SU-DHL-6 (cell line): Measurements from ENCODE around the gene SHOX.
"Not testable (repeated sequence)": the region's sequence is repeated elsewhere in the genome, so short reads cannot be mapped to it uniquely, and the experiment has no call there.

Experiments used
- H2AFZ ChIP-seq: fragments of 200-600 bp; sonication (generic); 2 replicates; pipeline ENCODE4 v1.6.1; 2014; ENCODE audit warnings: low read depth, mild to moderate bottlenecking, moderate library complexity, mixed read lengths, antibody characterized with exemption, low read length; ENCODE audit not compliant: severe bottlenecking
- H3F3A ChIP-seq: fragments of 200-600 bp; shearing (Covaris generic); 2 replicates; pipeline ENCODE4 v1.6.0; 2016; ENCODE audit warnings: antibody characterized with exemption, mild to moderate bottlenecking; ENCODE audit not compliant: insufficient read depth
- H3K27ac ChIP-seq: fragments of 200-600 bp; sonication (generic); 2 replicates; pipeline ENCODE4 v1.5.1; 2016; ENCODE audit warnings: low read depth, mild to moderate bottlenecking, low read length, moderate library complexity, mixed read lengths
- H3K27me3 ChIP-seq: fragments of 200-600 bp; sonication (generic), shearing (Covaris generic); 2 replicates; pipeline ENCODE4 v1.6.0; 2014; ENCODE audit warnings: mild to moderate bottlenecking, low read length
- H3K36me3 ChIP-seq: fragments of 200-600 bp; sonication (generic); 2 replicates; pipeline ENCODE4 v1.6.1; 2014; ENCODE audit warnings: mild to moderate bottlenecking, low read length, mixed read lengths
- H3K4me2 ChIP-seq: fragments of 300-600, 200-600 bp; shearing (Covaris generic), sonication (generic); 2 replicates; pipeline ENCODE4 v1.6.0; 2014; ENCODE audit warnings: low read length, low read depth, mild to moderate bottlenecking; ENCODE audit not compliant: poor library complexity, severe bottlenecking
- H3K4me3 ChIP-seq: fragments of 200-600 bp; sonication (generic); 2 replicates; pipeline ENCODE4 v1.5.1; 2014; ENCODE audit warnings: antibody characterized with exemption, low read length, mild to moderate bottlenecking, mixed read lengths; ENCODE audit not compliant: insufficient read depth, poor library complexity, severe bottlenecking
- H3K79me2 ChIP-seq: fragments of 200-600 bp; sonication (generic); 2 replicates; pipeline ENCODE4 v1.6.1; 2014; ENCODE audit warnings: mild to moderate bottlenecking, low read length, moderate library complexity; ENCODE audit not compliant: insufficient read depth
- H3K9ac ChIP-seq: fragments of 200-600 bp; sonication (generic); 2 replicates; pipeline ENCODE4 v1.7.0; 2014; ENCODE audit warnings: mild to moderate bottlenecking, low read length
- H3K9me2 ChIP-seq: fragments of 200-600 bp; sonication (generic); replicated peaks from 2 replicates; pipeline ENCODE4 v1.6.1; 2014; ENCODE audit warnings: low read length; ENCODE audit not compliant: insufficient read depth
- H3K9me3 ChIP-seq: fragments of 200-600 bp; sonication (generic); 2 replicates; pipeline ENCODE4 v1.6.1; 2014; ENCODE audit warnings: low read length, mixed read lengths; ENCODE audit not compliant: insufficient read depth
- H4K20me1 ChIP-seq: fragments of 200-600 bp; sonication (generic); 2 replicates; pipeline ENCODE4 v1.6.1; 2014; ENCODE audit warnings: low read depth, mild to moderate bottlenecking, antibody characterized with exemption, low read length, moderate library complexity, mixed read lengths
- EZH2phosphoT487 ChIP-seq: fragments of 200-600 bp; sonication (generic), shearing (Covaris generic); conservative IDR thresholded peaks from 2 replicates; pipeline ENCODE4 v1.6.1; 2018; ENCODE audit warnings: mild to moderate bottlenecking, antibody characterized with exemption, low read length, moderate library complexity, mixed read lengths
- TF ChIP-seq, protein P1 (sequence below): fragments of 200-600 bp; sonication (generic); IDR thresholded peaks from one replicate; pipeline ENCODE4 v1.5.1; 2017; ENCODE audit warnings: antibody characterized with exemption, mild to moderate bottlenecking, low read length, moderate library complexity; ENCODE audit not compliant: insufficient read depth, poor library complexity, severe bottlenecking

SHOX gene

DNA sequence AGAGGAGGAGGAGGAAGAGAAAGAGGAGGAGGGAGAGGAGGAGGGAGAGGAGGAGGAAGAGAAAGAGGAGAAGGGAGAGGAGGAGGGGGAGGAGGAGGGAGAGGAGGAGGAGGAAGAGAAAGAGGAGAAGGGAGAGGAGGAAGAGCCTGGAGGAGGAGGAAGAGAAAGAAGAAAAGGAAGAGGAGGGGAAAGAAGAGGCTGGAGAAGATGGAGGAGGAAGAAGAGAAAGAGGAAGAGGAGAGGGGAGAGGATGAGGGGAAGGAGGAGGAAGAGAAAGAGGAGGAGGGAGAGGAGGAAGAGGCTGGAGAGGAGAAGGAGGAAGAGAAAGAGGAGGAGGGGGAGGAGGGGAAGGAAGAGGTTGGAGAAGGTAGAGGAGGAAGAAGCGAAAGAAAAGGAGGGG lies 46.0 kb upstream of the SHOX start:
- H3K36me3 ChIP-seq: no peaks in the 10 kb centered on the region
- no peaks in the 10 kb centered on the region for H4K20me1 ChIP-seq
- no peak for TF ChIP-seq EZH2phosphoT487
- TF ChIP-seq, protein P1, sequence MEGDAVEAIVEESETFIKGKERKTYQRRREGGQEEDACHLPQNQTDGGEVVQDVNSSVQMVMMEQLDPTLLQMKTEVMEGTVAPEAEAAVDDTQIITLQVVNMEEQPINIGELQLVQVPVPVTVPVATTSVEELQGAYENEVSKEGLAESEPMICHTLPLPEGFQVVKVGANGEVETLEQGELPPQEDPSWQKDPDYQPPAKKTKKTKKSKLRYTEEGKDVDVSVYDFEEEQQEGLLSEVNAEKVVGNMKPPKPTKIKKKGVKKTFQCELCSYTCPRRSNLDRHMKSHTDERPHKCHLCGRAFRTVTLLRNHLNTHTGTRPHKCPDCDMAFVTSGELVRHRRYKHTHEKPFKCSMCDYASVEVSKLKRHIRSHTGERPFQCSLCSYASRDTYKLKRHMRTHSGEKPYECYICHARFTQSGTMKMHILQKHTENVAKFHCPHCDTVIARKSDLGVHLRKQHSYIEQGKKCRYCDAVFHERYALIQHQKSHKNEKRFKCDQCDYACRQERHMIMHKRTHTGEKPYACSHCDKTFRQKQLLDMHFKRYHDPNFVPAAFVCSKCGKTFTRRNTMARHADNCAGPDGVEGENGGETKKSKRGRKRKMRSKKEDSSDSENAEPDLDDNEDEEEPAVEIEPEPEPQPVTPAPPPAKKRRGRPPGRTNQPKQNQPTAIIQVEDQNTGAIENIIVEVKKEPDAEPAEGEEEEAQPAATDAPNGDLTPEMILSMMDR: no peak
- H3F3A ChIP-seq: no peaks in the 10 kb centered on the region
- no peak overlapping the region for H2AFZ ChIP-seq
- no peak overlapping the region for H3K9ac ChIP-seq
- no peak overlapping the region for H3K4me3 ChIP-seq
- no peaks in the 10 kb centered on the region for H3K9me3 ChIP-seq
- H3K9me2 ChIP-seq: no peaks in the 10 kb centered on the region
- H3K79me2 ChIP-seq: no peaks in the 10 kb centered on the region
- no peak overlapping the region for H3K4me2 ChIP-seq
- H3K27ac ChIP-seq: no peak overlapping the region
- no peaks in the 10 kb centered on the region for H3K27me3 ChIP-seq

DNA sequence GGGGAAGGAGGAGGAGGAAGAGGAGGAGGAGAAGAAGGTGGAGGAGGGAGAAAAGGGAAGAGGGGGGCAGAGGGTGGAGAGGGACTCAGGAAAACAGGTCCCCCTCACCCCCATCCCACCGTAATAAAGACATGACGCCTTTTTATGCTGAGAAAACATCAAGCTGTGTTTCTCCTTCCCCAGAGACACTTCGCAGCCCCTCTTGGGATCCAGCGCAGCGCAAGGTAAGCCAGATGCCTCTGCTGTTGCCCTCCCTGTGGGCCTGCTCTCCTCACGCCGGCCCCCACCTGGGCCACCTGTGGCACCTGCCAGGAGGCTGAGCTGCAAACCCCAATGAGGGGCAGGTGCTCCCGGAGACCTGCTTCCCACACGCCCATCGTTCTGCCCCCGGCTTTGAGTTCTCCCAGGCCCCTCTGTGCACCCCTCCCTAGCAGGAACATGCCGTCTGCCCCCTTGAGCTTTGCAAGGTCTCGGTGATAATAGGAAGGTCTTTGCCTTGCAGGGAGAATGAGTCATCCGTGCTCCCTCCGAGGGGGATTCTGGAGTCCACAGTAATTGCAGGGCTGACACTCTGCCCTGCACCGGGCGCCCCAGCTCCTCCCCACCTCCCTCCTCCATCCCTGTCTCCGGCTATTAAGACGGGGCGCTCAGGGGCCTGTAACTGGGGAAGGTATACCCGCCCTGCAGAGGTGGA lies 45.3 kb upstream of the SHOX start:
- no peak overlapping the region for H3K4me3 ChIP-seq
- H3K79me2 ChIP-seq: no peaks in the 10 kb centered on the region
- H4K20me1 ChIP-seq: no peaks in the 10 kb centered on the region
- H3K36me3 ChIP-seq: no peaks in the 10 kb centered on the region
- H3K27me3 ChIP-seq: no peaks in the 10 kb centered on the region
- H3K9ac ChIP-seq: no peak overlapping the region
- H3K9me2 ChIP-seq: no peaks in the 10 kb centered on the region
- no peaks in the 10 kb centered on the region for H3K9me3 ChIP-seq
- H3K27ac ChIP-seq: no peak overlapping the region
- no peaks in the 10 kb centered on the region for H3F3A ChIP-seq
- no peak overlapping the region for H2AFZ ChIP-seq
- H3K4me2 ChIP-seq: no peak overlapping the region
- TF ChIP-seq, protein P1: no peak
- no peak for TF ChIP-seq EZH2phosphoT487

DNA sequence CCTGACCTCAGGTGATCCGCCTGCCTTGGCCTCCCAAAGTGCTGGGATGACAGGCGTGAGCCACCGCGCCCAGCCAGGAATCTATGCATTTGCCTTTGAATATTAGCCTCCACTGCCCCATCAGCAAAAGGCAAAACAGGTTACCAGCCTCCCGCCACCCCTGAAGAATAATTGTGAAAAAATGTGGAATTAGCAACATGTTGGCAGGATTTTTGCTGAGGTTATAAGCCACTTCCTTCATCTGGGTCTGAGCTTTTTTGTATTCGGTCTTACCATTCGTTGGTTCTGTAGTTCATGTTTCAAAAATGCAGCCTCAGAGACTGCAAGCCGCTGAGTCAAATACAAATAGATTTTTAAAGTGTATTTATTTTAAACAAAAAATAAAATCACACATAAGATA lies 44.2 kb upstream of the SHOX start:
- Histone ChIP-seq H3K4me2 (no peak overlapping the region), H3K36me3 (no peaks in the 10 kb centered on the region), H3K27me3 (no peaks in the 10 kb centered on the region), H3K9me3 (no peaks in the 10 kb centered on the region), H3F3A (no peaks in the 10 kb centered on the region), H3K4me3 (no peak overlapping the region), H2AFZ (no peak overlapping the region), H3K9ac (no peak overlapping the region), H3K79me2 (no peaks in the 10 kb centered on the region), H3K9me2 (no peaks in the 10 kb centered on the region), H4K20me1 (no peaks in the 10 kb centered on the region), H3K27ac (no peak overlapping the region)
- no peak for TF ChIP-seq EZH2phosphoT487

DNA sequence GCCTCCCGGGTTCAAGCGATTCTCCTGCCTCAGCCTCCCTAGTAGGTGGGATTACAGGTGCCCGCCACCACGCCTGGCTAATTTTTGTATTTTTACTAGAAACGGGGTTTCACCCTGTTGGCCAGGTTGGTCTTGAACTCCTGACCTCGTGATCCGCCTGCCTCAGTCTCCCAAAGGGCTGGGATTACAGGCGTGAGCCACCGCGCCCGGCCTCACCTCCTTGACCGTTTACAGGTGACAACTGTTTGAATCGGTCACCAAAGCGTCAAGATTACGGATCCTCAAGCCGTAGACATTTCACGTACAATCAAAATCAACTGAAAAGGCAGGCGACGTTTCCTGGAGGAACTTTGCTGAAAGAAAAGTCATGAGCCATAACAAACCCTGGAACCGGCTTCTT lies 41.3 kb upstream of the SHOX start:
- not testable (repeated sequence) for H3F3A ChIP-seq, H2AFZ ChIP-seq, H3K4me2 ChIP-seq, H3K9ac ChIP-seq, H3K36me3 ChIP-seq, H3K27me3 ChIP-seq, H3K4me3 ChIP-seq, H3K9me2 ChIP-seq, H3K79me2 ChIP-seq, H3K27ac ChIP-seq, H3K9me3 ChIP-seq, H4K20me1 ChIP-seq
